ENCODE results near the gene TMEM132D.

DNA sequence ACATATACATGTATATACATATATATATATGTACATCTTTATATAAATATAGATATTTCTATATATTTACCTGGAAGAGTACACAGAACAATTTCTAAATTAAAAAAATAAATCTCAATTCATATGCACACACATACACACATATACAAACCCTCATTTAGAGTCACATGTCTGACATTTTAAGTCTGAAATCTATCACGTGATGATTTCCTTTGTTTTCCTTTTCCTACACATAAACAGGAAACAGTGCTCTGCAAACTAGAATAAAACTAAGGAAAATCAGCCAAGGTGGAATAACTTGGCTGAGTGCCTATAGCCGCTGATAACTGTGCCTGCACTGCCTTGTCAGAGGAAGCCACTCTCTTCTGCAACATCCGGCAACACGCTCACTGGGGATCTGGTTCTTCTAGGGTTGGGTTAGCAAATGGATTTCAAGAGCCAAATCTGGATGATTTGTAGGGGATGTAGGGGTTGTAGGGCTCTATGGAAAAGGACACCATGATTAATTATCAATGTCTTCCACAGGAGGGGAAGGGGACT lies 480.7 kb downstream of the TMEM132D start:
- no peak for TF ChIP-seq EZH2 (IDR thresholded peaks at IDR 0.05)
- TF ChIP-seq, protein P1, sequence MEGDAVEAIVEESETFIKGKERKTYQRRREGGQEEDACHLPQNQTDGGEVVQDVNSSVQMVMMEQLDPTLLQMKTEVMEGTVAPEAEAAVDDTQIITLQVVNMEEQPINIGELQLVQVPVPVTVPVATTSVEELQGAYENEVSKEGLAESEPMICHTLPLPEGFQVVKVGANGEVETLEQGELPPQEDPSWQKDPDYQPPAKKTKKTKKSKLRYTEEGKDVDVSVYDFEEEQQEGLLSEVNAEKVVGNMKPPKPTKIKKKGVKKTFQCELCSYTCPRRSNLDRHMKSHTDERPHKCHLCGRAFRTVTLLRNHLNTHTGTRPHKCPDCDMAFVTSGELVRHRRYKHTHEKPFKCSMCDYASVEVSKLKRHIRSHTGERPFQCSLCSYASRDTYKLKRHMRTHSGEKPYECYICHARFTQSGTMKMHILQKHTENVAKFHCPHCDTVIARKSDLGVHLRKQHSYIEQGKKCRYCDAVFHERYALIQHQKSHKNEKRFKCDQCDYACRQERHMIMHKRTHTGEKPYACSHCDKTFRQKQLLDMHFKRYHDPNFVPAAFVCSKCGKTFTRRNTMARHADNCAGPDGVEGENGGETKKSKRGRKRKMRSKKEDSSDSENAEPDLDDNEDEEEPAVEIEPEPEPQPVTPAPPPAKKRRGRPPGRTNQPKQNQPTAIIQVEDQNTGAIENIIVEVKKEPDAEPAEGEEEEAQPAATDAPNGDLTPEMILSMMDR (IDR thresholded peaks at IDR 0.05) = no peak
